GM19372 (cell line): ENCODE data around the gene ADGRV1.

Experiments used
- ATAC-seq: cut with Tn5 transposase; IDR thresholded peaks from one replicate; pipeline ENCODE4 v1.9.1; 2021; ENCODE audit warnings: mild to moderate bottlenecking, low read depth, moderate library complexity; ENCODE audit not compliant: unreplicated experiment

The ADGRV1 gene

DNA sequence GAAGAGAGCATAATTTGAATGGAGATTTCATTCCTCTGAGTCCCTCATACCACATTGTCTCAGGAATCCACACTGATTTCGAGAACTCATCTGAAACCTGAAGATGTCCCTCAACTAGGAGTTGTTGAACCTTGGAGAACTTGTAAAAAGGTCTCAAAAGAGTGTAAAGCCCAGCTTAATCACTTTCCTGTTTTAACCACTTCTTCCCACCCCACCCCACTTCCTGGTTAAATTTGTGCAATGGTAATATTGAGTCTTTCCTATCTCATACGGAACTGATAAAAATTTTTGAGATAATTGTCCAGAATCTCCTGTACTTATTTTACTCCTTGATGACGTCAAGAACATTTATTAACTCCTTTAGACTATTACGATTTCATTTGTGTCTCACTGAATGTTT, 583.8 kb downstream of the ADGRV1 start:
- no peak for ATAC-seq

GRCh38 chr5:91142819-91143218, 584.2 kb downstream of the ADGRV1 start:
- no peak for ATAC-seq

GRCh38 chr5:91143840-91144239, 585.2 kb downstream of the ADGRV1 start:
- no peak for ATAC-seq

- ATAC-seq, result no peak
Measured at GRCh38 chr5:91144491-91145332, 586.1 kb downstream of the ADGRV1 start.

- no peak for ATAC-seq
Measured at GRCh38 chr5:91145333-91145620, 586.7 kb downstream of the ADGRV1 start.

- ATAC-seq, result no peak
Measured at GRCh38 chr5:91146230-91146629, 587.6 kb downstream of the ADGRV1 start.

DNA sequence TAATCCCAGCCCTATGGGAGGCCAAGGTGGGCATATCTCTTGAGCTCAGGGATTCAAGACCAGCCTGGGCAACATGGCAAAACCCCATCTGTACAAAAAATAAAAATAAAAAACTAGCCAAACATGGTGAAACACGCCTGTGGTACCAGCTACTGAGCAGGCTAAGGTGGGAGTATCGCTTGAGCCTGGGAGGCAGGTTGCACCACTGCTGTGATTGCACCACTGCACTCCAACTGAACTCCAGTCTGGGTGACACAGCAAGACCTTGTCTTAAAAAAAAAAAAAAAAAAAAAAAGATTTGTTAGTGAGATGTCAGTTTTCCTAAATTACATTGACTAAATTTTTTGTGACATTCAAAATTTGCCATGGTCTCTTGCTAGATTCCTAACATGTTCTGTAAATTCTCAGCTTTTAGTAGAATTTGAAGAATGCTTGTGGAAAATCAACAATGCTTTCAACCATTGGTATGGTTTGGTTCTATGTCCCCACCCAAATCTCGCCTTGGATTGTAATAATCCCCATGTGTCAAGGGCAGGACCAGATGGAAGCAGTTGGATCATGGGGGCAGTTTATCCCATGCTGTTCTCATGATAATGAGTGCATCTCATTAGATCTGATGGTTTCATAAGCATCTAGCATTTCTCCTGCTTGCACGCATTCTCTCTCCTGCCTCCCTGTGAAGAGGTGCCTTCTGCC, 588.5 kb downstream of the ADGRV1 start:
- ATAC-seq, result no peak

- no peak for ATAC-seq
Measured at GRCh38 chr5:91150234-91150633, 591.6 kb downstream of the ADGRV1 start.

- ATAC-seq, result no peak
Measured at GRCh38 chr5:91150636-91151035, 592.0 kb downstream of the ADGRV1 start.

DNA sequence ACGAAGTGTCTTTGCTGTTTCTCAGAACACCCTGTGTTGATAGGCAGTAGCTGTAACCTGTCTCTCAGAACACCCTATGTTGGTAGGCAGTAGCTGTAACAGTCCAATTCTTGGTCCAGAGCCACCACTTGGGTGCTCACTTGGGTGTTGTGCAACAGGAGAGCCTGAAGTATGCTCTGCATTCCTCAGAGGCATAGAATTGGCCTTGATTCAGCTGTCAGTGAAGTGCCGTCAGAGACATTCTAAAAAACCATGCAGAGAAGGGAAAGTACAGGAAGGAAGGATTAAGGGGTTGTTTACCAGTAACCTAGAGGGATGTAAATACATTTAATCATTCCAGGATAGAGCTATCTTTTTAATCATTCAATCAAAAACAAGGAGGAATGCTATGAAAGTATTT, 593.4 kb downstream of the ADGRV1 start:
- ATAC-seq, result no peak

DNA sequence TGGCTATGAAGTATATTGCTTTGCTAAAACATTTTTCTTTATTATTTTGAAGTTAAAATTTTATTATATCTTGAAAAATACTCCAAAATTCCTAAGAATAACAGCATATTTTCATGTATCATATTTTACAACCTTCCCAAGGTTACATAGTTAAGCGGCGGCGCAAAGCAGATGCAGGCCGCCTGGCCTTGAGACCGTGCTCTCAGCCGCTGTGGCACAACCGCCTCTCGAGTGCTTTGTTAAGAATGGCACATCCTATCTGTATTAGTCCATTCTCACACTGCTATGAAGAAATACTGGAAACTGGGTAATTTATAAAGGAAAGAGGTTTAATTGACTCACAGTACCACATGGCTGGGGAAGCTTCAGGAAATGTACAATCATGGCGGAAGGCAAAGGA, 595.7 kb downstream of the ADGRV1 start:
- no peak for ATAC-seq

GRCh38 chr5:91155274-91155673, 596.7 kb downstream of the ADGRV1 start:
- ATAC-seq, result no peak

DNA sequence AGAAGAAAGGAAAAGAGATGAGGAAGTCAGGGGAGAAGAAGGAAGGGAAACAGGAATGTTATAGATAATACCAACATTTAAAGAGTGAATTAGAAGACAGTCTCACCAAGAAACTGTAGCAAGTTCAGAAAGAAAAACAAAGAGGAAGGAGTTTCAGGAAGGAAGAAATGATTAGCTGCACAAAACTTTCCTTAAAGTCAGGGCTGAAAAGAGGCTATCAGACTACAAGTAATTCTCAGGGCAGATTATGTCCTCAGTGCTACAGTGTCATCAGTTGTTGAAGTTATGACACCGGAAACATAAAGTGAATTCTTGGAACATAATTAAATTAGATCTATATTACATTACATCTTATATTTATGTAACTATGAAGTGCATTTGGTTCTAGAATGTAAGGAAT, 597.6 kb downstream of the ADGRV1 start:
- ATAC-seq, result no peak

DNA sequence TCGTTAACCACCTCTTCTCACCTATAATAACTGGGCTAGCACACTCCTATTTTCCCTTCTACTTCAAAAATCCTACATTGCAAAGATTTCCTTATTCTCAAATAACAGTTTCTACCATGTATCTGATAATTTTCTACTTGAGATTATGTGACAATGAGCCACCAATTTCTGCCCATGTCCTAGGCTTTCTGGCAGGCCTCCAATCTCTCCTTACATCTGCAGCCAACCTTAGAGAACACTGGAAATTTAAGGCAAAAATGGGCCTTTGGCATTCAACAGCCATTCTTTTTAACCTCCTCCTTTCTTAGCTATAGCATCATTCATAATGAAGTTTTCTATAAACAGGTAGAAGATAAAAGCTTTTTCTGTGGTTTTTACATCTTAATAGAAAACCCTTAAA, 599.4 kb downstream of the ADGRV1 start:
- no peak for ATAC-seq

GRCh38 chr5:91159647-91160046, 601.0 kb downstream of the ADGRV1 start:
- no peak for ATAC-seq

- ATAC-seq, result no peak
Measured at GRCh38 chr5:91160714-91161285, 602.2 kb downstream of the ADGRV1 start.

- peak; percentile 96 for ATAC-seq
Measured at GRCh38 chr5:91162534-91163381, 604.2 kb downstream of the ADGRV1 start.

DNA sequence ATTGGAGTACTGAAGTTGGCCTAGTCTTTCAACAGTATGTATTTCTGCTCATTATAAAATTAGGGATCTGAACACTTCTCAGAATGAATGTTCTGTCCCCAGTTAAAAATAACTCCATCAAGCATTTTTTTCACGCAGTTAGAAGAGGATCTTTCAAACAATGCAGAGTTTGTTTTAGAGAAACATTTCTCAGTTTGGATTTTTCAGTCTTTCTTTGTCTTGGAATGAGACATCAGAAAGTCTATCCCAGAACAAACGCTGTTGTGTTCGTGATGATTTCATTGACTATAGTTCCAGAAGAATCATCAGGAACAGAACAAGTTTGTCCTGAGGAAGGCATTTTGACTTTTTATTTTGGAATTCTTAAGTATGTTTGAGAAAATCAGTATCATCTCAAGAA, 605.8 kb downstream of the ADGRV1 start:
- ATAC-seq, result no peak

DNA sequence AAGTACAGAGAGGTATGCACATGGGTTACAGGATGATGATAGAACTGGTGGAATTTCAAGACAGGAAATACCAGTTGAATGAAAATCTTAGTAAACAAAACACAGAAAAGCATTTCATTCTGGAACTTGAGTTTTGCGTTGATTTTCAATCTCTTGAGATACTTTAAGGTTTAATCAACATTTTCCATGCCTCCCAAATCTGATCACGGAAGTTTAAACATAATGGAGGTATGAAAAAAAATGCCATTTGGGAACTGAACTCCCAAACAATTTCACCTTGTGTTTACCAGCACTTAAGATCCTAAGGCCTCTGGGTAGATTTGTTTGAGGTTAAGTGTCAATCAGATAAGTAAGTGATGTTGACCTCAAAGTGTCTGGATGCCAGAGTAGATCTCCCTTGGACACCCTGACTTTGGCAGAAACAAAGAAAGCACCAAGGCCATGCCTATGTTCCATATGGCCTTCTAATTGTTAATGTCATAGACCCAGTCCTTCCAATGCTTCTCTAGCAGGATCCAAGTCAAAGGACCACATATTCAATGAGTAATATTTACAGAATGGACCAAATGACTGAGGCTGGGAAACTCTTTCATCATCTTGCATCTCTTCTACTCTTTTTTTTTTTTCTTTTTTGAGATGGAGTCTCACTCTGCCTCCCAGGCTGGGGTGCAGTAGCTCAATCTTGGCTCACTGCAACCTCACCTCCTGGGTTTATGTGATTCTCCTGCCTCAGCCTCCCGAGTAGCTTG, 607.6 kb downstream of the ADGRV1 start:
- no peak for ATAC-seq

- no peak for ATAC-seq
Measured at GRCh38 chr5:91168859-91169258, 610.3 kb downstream of the ADGRV1 start.
